ENCODE data around the gene KISS1. TPM values are rescaled to one million over a fixed set of nuclear protein-coding genes. Genes with fewer than 3 reads are reported as not detected.

KISS1 gene
- total RNA-seq, 1 donor from 2014 or later = 2.7 TPM

GRCh38 chr1:204205486-204205885, 9.2 kb upstream of the KISS1 start:
- FAIRE-seq (no peak), DNase-seq (ENCODE audit: low read depth) (no peak)
- H3K27ac ChIP-seq (ENCODE audit: low read depth, low read length) = no peak overlapping the region
- Mint-ChIP-seq H3K27ac (ENCODE audit: unreplicated experiment) (no peak overlapping the region), H3K27me3 (ENCODE audit: low read depth, unreplicated experiment) (peaks cover 19% of the 10 kb centered on the region), H3K36me3 (ENCODE audit: low read depth, unreplicated experiment) (no peaks in the 10 kb centered on the region), H3K4me3 (ENCODE audit: unreplicated experiment) (no peak overlapping the region), H3K9me3 (ENCODE audit: unreplicated experiment) (no peaks in the 10 kb centered on the region), H3K4me1 (ENCODE audit: low read depth, unreplicated experiment) (no peaks in the 10 kb centered on the region)
- H3K79me2 ChIP-seq (ENCODE audit: insufficient read depth, low read length) = no peaks in the 10 kb centered on the region
- no peaks in the 10 kb centered on the region for H3K4me1 ChIP-seq (ENCODE audit: insufficient read depth, low read length)
- no peak overlapping the region for H3K9ac ChIP-seq (ENCODE audit: low read length)
- no peaks in the 10 kb centered on the region for H4K20me1 ChIP-seq (ENCODE audit: insufficient read depth, low read length)
- H3K4me3 ChIP-seq (ENCODE audit: insufficient read depth, low read depth, low read length) = no peak overlapping the region
- H3K36me3 ChIP-seq (ENCODE audit: insufficient read depth, low read length) = no peaks in the 10 kb centered on the region
- no peak overlapping the region for H3K4me2 ChIP-seq (ENCODE audit: low read length)
- no peak for TF ChIP-seq EZH2 (IDR thresholded peaks at IDR 0.05; ENCODE audit: insufficient read depth, low read length)
- TF ChIP-seq CTCF (IDR thresholded peaks at IDR 0.05; ENCODE audit: insufficient read depth, low read depth, low read length) = no peak
- no peak overlapping the region for H2AFZ ChIP-seq (ENCODE audit: low read depth, low read length)
- H3K9me3 ChIP-seq (ENCODE audit: insufficient read depth, low read depth, low read length) = no peaks in the 10 kb centered on the region
- H3K27me3 ChIP-seq (ENCODE audit: insufficient read depth, low read length) = peaks cover 7% of the 10 kb centered on the region

- Mint-ChIP-seq H3K4me3 (ENCODE audit: unreplicated experiment) (no peak overlapping the region), H3K9me3 (ENCODE audit: unreplicated experiment) (no peaks in the 10 kb centered on the region), H3K4me1 (ENCODE audit: low read depth, unreplicated experiment) (no peaks in the 10 kb centered on the region), H3K27ac (ENCODE audit: unreplicated experiment) (no peak overlapping the region), H3K36me3 (ENCODE audit: low read depth, unreplicated experiment) (no peaks in the 10 kb centered on the region), H3K27me3 (ENCODE audit: low read depth, unreplicated experiment) (peaks cover 16% of the 10 kb centered on the region)
- H4K20me1 ChIP-seq (ENCODE audit: insufficient read depth, low read length) = no peaks in the 10 kb centered on the region
- H3K9me3 ChIP-seq (ENCODE audit: insufficient read depth, low read depth, low read length) = no peaks in the 10 kb centered on the region
- H3K79me2 ChIP-seq (ENCODE audit: insufficient read depth, low read length) = no peaks in the 10 kb centered on the region
- no peaks in the 10 kb centered on the region for H3K36me3 ChIP-seq (ENCODE audit: insufficient read depth, low read length)
- no peaks in the 10 kb centered on the region for H3K4me1 ChIP-seq (ENCODE audit: insufficient read depth, low read length)
- FAIRE-seq = no peak
- H2AFZ ChIP-seq (ENCODE audit: low read depth, low read length) = no peak overlapping the region
- DNase-seq (ENCODE audit: low read depth) = no peak
- no peak overlapping the region for H3K27ac ChIP-seq (ENCODE audit: low read depth, low read length)
- H3K4me2 ChIP-seq (ENCODE audit: low read length) = no peak overlapping the region
- no peak overlapping the region for H3K9ac ChIP-seq (ENCODE audit: low read length)
- TF ChIP-seq CTCF (IDR thresholded peaks at IDR 0.05; ENCODE audit: insufficient read depth, low read depth, low read length) (no peak), EZH2 (IDR thresholded peaks at IDR 0.05; ENCODE audit: insufficient read depth, low read length) (no peak)
- peaks cover 7% of the 10 kb centered on the region for H3K27me3 ChIP-seq (ENCODE audit: insufficient read depth, low read length)
- no peak overlapping the region for H3K4me3 ChIP-seq (ENCODE audit: insufficient read depth, low read depth, low read length)
These were observed 8.7 kb upstream of the KISS1 start for GRCh38 chr1:204204944-204205343.

GRCh38 chr1:204203206-204203767, 7.0 kb upstream of the KISS1 start:
- H3K4me1 Mint-ChIP-seq (ENCODE audit: low read depth, unreplicated experiment) = peaks cover 9% of the 10 kb centered on the region
- H3K4me2 ChIP-seq (ENCODE audit: low read length) = no peak overlapping the region
- H3K9me3 Mint-ChIP-seq (ENCODE audit: unreplicated experiment) = no peaks in the 10 kb centered on the region
- no peak overlapping the region for H3K9ac ChIP-seq (ENCODE audit: low read length)
- H4K20me1 ChIP-seq (ENCODE audit: insufficient read depth, low read length) = no peaks in the 10 kb centered on the region
- no peaks in the 10 kb centered on the region for H3K79me2 ChIP-seq (ENCODE audit: insufficient read depth, low read length)
- peaks cover under 1% of the 10 kb centered on the region for H3K36me3 Mint-ChIP-seq (ENCODE audit: low read depth, unreplicated experiment)
- FAIRE-seq (no peak), DNase-seq (ENCODE audit: low read depth) (no peak)
- H3K36me3 ChIP-seq (ENCODE audit: insufficient read depth, low read length) = no peaks in the 10 kb centered on the region
- no peak overlapping the region for H2AFZ ChIP-seq (ENCODE audit: low read depth, low read length)
- no peaks in the 10 kb centered on the region for H3K9me3 ChIP-seq (ENCODE audit: insufficient read depth, low read depth, low read length)
- peaks cover 15% of the 10 kb centered on the region for H3K4me1 ChIP-seq (ENCODE audit: insufficient read depth, low read length)
- H3K27ac ChIP-seq (ENCODE audit: low read depth, low read length) = no peak overlapping the region
- no peak overlapping the region for H3K27ac Mint-ChIP-seq (ENCODE audit: unreplicated experiment)
- no peak overlapping the region for H3K4me3 Mint-ChIP-seq (ENCODE audit: unreplicated experiment)
- no peak overlapping the region for H3K4me3 ChIP-seq (ENCODE audit: insufficient read depth, low read depth, low read length)
- TF ChIP-seq CTCF (IDR thresholded peaks at IDR 0.05; ENCODE audit: insufficient read depth, low read depth, low read length) (no peak), EZH2 (IDR thresholded peaks at IDR 0.05; ENCODE audit: insufficient read depth, low read length) (no peak)
- peaks cover 7% of the 10 kb centered on the region for H3K27me3 ChIP-seq (ENCODE audit: insufficient read depth, low read length)
- H3K27me3 Mint-ChIP-seq (ENCODE audit: low read depth, unreplicated experiment) = peaks cover 8% of the 10 kb centered on the region

Data from astrocyte (in vitro differentiated cells and primary cell).